ENCODE data around the gene MVP.

MVP gene

DNA sequence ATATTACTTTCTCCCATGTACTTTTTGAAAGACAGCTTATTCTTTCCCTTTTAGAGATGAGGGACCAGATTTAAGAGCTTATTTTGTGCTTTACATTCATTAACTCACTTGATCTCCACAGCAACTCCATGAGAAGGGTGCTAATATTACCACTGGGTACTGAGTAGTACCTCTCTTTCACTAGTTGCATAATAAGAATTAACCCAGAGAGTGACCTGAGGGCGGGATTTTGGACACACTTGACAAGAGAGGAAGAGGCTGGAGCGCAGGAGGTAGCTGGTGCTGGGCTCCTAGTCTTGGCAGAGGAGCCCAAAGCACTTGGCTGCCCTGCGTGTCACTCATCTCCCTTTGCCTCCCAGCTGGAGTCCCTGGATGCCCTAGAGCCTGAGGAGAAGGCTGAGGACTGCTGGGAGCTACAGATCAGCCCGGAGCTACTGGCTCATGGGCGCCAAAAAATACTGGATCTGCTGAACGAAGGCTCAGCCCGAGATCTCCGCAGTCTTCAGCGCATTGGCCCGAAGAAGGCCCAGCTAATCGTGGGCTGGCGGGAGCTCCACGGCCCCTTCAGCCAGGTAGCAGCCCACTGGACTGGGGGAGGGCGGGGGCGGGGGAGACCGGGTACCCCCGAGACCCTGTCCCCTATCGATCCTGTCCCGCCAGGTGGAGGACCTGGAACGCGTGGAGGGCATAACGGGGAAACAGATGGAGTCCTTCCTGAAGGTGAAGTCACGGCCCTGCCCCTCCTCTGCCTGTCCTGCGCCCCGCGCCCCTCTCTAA lies 15.6 kb upstream of the MVP start:
- DNase-seq, result no peak

DNA sequence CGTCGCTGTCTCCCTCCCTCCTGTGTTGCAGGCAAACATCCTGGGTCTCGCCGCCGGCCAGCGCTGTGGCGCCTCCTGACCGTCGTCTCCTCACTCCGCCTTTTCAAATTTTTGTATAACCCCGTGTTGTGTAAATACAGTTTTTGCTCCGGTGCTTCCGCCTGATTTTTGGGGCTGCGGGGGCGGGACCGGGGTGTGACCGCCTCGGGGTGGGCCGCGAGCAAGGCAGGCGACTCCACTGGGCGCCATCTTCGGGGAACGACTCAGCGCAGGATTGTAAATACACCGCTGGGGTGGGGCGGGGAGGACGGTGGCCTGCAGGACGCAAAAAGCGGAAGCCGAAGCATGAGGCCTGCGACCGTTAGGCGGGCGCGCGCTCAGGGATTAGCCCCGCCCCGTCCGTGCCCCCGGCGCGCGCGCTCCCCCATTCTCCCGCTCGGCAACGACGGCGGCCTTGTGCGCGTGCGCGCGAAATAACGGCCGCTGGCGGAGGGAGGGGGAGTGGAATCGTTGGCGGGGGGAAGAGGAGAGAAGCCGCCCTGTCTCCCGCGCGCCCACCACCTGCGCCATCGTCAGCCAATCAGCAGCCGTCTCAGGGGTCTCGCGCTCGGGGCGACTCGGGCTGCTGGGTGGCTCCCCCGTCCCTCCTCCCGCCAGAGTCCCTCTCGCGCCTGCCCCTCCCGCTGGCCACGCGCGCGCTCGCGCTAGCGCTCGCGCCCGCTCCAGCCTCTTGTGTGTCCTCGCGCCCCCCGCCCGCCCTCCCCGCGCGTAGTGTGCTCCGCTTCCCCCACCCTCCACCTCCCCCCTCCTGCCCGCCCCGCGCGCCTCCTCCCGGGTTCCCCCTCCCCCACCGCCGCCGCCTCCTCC lies 14.8 kb upstream of the MVP start:
- DNase-seq, result peak; percentile 98

DNA sequence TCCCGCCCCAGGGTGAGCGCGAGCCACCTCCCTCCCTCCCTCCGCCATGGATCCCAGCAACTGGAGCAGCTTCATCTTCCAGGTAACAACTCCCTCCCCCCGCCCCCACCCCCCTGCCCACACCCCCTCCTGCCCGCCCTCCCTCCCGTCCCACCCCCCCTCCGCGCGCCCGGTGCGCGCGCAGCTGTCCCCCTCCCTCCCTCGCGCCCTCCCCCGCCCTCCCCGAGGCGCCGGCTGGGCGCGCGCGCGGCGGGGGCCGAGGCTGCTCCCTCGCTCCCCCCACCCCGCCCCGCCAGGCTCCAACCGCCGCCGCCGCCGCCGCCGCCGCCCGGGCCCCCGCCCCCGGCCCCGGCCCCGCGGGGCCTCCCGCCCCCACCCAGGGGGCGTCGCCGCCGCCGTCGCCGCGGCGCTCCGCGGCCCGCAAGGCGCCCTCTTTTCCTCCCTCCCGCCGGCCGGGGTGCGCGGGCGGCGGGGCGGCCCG lies 14.1 kb upstream of the MVP start, which contains the start of gene MAZ:
Gene MAZ, plus strand, starts transcription at position 431 of the 481 bp plus-strand sequence. CDS start 173 bp downstream, outside the sequence.
- DNase-seq, result no peak

DNA sequence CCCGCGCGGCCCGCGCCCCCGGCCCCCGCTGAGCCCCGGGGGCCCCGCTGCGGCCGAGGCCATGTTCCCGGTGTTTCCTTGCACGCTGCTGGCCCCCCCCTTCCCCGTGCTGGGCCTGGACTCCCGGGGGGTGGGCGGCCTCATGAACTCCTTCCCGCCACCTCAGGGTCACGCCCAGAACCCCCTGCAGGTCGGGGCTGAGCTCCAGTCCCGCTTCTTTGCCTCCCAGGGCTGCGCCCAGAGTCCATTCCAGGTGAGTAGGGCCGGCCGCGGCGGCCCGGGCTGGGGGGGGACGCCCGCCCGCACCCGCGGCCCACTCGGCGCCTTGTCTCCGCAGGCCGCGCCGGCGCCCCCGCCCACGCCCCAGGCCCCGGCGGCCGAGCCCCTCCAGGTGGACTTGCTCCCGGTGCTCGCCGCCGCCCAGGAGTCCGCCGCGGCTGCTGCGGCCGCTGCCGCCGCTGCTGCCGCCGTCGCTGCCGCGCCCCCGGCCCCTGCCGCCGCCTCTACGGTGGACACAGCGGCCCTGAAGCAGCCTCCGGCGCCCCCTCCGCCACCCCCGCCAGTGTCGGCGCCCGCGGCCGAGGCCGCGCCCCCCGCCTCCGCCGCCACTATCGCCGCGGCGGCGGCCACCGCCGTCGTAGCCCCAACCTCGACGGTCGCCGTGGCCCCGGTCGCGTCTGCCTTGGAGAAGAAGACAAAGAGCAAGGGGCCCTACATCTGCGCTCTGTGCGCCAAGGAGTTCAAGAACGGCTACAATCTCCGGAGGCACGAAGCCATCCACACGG lies 13.4 kb upstream of the MVP start:
- DNase-seq, result peak; percentile 74

DNA sequence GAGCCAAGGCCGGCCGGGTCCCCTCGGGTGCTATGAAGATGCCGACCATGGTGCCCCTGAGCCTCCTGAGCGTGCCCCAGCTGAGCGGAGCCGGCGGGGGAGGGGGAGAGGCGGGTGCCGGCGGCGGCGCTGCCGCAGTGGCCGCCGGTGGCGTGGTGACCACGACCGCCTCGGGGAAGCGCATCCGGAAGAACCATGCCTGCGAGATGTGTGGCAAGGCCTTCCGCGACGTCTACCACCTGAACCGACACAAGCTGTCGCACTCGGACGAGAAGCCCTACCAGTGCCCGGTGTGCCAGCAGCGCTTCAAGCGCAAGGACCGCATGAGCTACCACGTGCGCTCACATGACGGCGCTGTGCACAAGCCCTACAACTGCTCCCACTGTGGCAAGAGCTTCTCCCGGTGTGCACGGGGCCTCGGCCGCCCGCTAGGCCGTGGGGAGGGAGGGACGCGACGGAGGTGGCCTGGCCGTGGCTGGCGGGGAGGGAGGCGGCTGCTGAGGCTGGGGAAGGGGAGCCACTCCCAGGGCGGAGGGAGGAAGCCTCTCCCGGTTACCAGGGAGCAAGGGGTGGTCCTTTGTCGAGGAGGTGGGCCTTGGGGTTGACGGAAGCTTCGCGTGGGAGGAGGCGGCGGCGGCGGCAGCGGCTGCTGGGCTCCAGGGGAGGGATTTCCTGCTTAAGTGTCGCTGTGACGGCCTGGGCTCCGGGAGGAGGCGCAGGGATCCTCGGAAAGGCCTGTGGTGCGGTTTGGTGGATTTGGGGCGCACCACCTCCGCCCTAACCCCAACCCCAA lies 12.6 kb upstream of the MVP start:
- DNase-seq, result peak; percentile 89

DNA sequence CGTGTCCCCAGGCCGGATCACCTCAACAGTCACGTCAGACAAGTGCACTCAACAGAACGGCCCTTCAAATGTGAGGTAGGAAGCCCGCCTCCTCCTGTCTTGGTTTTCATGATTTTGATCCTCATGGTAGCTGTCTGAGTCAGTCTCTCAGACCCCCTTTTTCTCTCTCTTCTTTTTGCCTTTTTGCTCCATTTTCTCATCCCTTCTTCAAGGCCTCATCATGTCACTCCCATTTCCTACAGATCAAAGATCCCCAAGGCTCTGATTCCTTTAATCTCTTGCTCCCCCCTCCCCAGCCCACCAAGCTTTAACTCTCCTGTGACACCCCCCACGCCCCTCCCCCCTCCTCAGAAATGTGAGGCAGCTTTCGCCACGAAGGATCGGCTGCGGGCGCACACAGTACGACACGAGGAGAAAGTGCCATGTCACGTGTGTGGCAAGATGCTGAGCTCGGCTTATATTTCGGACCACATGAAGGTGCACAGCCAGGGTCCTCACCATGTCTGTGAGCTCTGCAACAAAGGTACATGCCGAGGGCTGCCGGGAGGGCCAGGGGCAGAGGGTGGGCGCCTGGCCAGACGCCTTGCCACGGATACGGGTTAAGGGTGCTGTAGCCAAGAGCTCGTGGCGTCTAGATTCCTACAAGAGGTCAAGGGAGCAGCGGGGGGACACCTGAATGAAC lies 11.9 kb upstream of the MVP start:
- no peak for DNase-seq

DNA sequence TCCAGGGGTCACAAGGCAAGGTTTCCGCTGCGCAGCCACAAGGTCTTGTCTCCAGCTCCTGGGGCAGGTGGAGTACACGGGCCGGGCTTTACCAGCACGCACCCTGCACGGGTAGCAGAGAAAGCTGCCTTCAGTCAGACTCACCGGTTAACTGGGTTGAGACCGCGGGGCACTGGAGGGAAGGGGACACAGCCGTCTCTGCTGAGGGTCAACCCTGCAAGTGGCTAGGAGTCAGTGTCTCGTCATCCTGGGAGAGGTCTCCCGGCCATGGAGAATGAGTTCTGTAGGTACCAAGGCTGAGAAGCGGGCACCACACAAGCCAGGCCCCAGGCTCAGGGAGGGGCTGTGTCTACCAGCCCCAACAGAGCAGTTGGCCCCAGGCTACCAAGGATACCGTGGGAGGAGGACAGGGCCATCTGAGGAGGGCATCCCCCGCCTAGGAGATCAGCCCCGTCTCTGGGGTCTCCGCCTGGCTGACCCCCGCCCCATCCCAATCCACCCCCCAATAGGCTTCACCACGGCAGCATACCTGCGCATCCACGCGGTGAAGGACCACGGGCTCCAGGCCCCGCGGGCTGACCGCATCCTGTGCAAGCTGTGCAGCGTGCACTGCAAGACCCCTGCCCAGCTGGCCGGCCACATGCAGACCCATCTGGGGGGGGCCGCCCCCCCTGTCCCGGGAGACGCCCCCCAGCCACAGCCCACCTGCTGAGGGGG lies 11.1 kb upstream of the MVP start:
- no peak for DNase-seq

DNA sequence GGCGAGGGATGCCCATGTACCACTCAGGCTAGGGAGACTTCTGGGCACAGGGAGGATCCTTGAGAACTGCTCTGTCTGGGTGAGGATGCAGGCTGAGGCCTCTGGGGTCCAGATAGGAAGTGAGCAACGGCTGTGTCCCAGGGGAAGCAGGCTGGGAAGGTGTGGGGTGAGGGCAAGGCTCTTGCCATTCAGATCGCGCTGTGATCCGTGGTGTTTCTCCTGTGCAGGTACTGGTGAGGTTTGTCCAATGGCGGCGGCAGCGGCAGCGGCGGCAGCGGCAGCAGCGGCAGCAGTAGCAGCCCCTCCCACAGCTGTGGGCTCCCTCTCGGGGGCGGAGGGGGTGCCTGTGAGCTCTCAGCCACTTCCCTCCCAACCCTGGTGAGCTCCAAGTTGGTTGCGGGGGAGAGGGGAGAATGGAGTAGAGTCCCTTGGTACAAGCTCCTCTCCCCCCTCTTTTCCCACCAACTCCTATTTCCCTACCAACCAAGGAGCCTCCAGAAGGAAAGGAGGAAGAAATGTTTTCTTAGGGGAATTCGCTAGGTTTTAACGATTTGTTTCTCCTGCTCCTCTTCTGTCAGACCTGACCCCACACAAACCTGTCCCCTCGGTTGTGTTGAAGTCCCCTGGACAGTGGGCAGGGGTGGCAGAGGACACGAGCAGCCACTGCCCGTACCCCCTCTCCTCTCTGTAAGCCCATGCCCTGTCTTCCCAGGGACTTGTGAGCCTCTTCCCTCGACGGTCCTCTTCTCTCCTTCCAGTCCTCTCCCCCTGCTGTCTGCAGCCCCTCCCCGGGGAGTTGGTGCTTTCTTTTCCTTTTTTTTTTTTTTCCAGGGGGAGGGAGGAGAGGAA lies 10.2 kb upstream of the MVP start:
- DNase-seq, result no peak

DNA sequence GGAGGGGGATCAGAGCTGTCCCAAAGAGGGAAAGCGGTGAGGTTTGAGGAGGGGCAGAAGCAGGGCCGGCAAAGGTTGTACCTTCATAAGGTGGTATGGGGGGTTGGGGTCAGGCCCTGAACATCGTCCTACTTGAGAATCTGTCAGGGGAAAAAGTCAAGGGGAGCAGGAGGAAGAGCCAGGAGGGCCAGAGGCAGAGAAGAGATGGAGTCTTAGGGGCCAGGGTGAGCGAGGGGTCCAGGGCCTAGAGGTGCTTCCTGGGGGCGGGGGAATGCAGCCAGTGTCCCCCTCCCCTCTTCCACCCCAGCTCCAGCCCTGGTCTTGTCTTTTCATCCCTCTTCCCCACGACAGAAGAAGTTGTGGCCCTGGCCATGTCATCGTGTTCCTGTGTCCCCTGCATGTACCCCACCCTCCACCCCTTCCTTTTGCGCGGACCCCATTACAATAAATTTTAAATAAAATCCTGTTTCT lies 9.5 kb upstream of the MVP start:
- no peak for DNase-seq

DNA sequence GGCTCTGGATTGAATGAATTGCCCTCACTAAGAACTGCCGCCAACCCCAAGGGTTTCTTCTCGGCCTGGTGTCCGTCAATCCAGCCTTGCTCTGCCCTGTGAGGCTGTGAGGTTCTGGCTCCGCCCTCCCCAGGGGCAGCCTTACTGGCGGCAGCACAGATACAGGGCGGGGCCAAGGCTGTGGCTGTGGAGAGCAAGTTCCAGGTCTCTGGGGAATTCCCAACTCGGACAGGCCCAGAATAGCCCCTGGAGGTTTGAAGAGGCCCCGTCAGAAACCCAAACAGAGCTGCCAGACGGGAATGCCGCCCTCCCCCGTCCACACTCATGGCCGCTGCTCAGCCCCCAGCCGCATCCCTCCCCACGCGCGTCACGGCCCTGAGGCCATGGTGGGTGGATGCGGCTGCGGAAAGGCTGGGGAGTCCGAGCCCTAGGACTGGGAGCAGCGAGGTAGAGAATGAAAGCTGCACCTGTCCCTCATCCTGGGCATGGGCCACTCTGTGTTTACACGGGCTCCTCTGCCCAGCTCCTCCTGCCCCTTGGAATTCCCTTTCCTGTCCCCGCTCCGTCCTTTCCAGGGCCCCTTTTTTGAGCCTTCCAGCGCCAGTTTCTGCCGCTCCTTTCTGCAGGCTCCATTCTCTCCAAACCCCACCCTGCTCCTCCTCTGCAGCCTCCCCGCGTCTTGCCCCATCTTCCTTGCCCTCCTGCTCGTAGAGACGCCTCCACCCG lies 8.9 kb upstream of the MVP start:
- DNase-seq, result peak; percentile 74

DNA sequence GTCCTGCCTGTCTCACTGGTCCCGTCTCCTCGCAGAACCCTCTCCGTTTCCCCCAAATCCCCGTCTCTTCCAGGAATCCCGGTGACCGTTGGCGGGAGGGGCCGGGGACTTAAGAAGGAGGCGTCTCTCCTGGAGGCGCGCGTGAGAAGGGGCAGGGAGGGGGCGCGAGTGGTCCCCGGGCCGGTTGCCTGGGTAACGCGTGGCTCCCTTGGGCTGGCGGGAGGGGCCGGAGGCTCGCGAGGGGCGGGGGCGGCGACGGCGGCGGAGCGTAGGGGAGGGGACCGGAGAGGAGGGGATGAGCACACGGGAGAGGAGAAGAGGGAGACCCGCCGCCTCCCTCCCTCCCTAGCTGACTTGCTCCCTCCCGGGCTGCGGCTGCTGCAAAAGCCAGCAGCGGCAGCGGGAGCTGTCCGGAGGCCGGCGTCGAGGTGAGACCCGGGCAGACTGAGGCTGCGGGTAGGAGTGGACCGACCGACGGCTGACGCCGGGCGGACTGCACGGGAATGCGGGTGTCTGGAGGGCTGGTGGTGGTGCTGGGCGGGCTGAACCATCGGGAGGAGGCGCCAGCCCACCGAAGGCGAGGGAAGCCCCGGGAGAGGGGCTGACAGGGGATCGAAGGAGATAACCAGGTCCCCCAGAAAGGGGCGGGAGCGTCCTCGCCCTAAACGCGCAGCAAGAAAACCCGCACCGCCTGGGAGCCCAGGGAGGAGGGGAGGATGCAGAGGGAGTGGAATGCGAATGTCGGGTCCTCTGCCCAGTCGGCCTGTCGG lies 8.2 kb upstream of the MVP start, which contains the start of gene PRRT2:
Gene PRRT2, plus strand, starts transcription at position 298 of the 770 bp plus-strand sequence. CDS start 862 bp downstream, outside the sequence.
- DNase-seq, result peak; percentile 44

DNA sequence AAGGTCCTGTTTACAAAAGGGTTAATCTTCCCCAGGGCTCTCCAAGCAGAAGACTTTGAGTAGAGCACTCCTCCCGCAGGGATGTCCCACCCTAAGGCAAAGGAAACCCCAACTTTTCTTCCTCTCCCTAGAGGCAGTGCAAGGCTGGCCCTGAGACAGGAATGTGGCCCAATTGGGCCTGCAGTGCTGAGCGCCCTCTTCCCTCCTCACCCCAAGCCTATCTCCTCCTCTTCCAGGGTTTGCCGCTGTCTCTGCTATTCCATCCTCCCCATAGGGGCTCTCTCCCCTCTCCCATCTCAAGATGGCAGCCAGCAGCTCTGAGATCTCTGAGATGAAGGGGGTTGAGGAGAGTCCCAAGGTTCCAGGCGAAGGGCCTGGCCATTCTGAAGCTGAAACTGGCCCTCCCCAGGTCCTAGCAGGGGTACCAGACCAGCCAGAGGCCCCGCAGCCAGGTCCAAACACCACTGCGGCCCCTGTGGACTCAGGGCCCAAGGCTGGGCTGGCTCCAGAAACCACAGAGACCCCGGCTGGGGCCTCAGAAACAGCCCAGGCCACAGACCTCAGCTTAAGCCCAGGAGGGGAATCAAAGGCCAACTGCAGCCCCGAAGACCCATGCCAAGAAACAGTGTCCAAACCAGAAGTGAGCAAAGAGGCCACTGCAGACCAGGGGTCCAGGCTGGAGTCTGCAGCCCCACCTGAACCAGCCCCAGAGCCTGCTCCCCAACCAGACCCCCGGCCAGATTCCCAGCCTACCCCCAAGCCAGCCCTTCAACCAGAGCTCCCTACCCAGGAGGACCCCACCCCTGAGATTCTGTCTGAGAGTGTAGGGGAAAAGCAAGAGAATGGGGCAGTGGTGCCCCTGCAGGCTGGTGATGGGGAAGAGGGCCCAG lies 7.3 kb upstream of the MVP start:
- DNase-seq, result no peak

DNA sequence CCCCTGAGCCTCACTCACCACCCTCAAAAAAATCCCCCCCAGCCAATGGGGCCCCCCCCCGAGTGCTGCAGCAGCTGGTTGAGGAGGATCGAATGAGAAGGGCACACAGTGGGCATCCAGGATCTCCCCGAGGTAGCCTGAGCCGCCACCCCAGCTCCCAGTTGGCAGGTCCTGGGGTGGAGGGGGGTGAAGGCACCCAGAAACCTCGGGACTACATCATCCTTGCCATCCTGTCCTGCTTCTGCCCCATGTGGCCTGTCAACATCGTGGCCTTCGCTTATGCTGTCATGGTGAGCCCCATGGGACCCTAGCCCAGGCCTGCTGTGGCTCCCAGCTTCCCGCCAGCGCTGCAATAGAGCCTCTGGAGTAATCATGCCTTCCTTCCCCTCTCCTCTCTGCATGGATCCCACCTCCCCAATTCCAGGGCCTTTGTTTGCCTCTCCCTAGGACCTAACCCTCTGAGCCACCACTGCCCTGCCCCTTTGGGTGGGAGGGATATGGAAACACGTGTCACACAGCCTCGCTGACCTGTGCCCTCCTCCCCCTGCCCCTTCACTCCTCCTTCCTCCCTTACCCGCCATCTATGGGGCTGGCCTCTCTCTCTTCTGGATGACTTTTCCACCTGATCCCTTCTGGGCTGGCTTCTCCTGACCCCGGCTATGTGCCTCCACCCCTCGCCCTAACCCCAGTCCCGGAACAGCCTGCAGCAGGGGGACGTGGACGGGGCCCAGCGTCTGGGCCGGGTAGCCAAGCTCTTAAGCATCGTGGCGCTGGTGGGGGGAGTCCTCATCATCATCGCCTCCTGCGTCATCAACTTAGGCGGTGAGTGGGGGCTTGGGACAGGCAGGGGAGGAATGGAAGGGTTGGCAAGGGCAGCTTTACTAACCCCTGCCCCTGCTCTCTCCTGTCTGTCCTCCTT lies 6.4 kb upstream of the MVP start:
- DNase-seq, result no peak

DNA sequence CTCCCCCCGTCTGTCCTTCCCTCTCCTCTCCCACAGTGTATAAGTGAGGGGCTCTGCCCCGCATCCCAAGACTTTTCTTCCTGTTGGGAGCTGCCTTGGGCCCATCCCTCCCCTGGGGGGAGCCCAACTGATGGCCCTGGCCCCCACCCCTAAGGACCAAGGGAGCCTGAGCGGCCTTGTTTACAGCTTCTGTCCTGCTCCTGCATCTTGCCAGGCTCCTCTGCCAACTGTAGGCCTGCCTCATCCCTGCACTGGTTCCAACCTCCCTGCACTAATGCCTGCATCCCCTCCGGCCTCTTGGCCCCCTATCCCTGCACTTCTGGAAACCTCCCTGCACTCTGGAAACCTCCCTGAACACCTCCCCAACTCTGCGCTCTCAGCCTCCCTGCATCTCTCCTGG lies 5.7 kb upstream of the MVP start:
- no peak for DNase-seq

DNA sequence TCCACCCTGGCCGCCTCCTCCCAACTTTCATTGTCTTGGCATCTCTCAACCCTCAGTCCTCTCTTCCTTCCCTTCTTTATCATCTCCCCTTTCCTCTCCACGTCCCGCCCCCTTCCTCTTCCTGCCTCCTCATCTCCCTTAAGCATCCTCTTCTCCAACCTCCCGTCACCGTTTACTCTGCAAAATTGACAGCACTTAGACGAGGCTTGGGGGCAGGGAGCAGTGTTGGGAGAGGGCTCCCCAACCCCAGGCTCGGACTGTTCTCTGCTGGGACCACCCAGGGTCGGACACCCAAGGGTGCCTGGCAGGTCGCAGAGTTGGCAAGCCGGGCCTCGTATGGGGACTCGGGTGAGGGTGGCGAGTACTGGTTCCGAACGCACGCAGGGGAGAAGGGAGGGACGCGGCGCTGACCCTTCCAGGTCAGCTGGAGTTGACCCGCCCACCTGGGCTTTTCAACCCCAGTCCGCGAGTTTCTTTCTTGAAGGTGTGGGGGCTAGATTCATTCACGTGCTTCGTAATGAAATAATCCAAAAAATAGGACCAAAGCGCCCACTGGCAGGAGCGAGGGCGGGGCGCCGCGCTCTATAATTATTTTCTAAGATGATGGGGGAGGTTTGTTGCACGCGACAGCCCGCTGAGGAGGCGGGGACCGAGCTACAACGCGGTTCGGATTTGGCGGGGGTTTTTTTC lies 5.1 kb upstream of the MVP start:
- peak; percentile 60 for DNase-seq

Data from stimulated activated CD4-positive, alpha-beta T cell treated with anti-CD3 and anti-CD28 coated beads, Interleukin-1b, Interleukin-23, amount 100 ng/mL, for 48 hours (primary cell).